ENCODE results near the gene NHLH1. TPM values are rescaled to one million over a fixed set of nuclear protein-coding genes. Genes with fewer than 3 reads are reported as not detected.

Gene NHLH1
- total and polyA plus RNA-seq, 10 of the 15 experiments (the other 5 are each of a cell fraction or from before 2014, with no cell fraction given), result 0.22 to 0.98 (median 0.43) TPM; not detected in 1

GRCh38 chr1:160376525-160377131 is 9.8 kb downstream of the NHLH1 start (continued):
- TF ChIP-seq ZBTB4 (CRISPR knock-in tag; IDR thresholded peaks at IDR 0.05) (no peak), GABPA (IDR thresholded peaks at IDR 0.05; ENCODE audit: low read depth) (no peak), IKZF2 (IDR thresholded peaks at IDR 0.05) (0 out of 4 replicates have a peak, but pooled peaks of 1 of the 2 experiments have one; percentile 11), RAD21 (IDR thresholded peaks at IDR 0.05; ENCODE audit: insufficient read depth, low read depth, low read length) (peak; percentile 95), ETV6 (conservative IDR thresholded peaks at IDR 0.05 in 1 of 2, IDR thresholded peaks at IDR 0.05 in 1 of 2; ENCODE audit: borderline replicate concordance in 1 of 2, low read depth in 1 of 2) (no peak), ZNF384 (IDR thresholded peaks at IDR 0.05; ENCODE audit: borderline replicate concordance, low read depth, low read length) (no peak), ZNF687 (IDR thresholded peaks at IDR 0.05) (no peak), HSF1 (IDR thresholded peaks at IDR 0.05; ENCODE audit: low read depth, low read length) (no peak), MEF2B (IDR thresholded peaks at IDR 0.05; ENCODE audit: partially characterized antibody, poor library complexity, severe bottlenecking) (no peak), YY1 (IDR thresholded peaks at IDR 0.05; ENCODE audit: low read depth, low read length) (peak; percentile 58; the same call in 1 of the 2 replicates), MYB (IDR thresholded peaks at IDR 0.05; ENCODE audit: borderline replicate concordance, low read depth, low read length) (no peak), HCFC1 (IDR thresholded peaks at IDR 0.05; ENCODE audit: low read length) (no peak), DPF2 (IDR thresholded peaks at IDR 0.05) (0 out of 2 replicates have a peak, but pooled peaks have one; percentile 12), HDAC6 (IDR thresholded peaks at IDR 0.05; ENCODE audit: unreplicated experiment) (no peak), SKIL (IDR thresholded peaks at IDR 0.05; ENCODE audit: low read depth, poor library complexity, severe bottlenecking) (no peak)
